Stimulated activated effector memory CD8-positive, alpha-beta T cell treated with anti-CD3 and anti-CD28 coated beads, Interleukin-12 subunit alpha, Interleukin-12 subunit beta, amount 100 ng/mL, for 72 hours (primary cell): ENCODE measurements around the gene ALG9.

Experiments used
- ATAC-seq: fragments of 150-1000 bp; cut with Tn5 transposase; 2 replicates; pipeline ENCODE4 v1.10.0; 2021
- DNase-seq, 2 donors: peaks; one replicate each; pipeline ENCODE4 v3.0.0; 2021 to 2022; ENCODE audit warnings: low spot score in 2 of 2
- H3K27ac Mint-ChIP-seq: one replicate; pipeline ENCODE4 v1.8.0; 2022; ENCODE audit warnings: mild to moderate bottlenecking, mixed read lengths
- H3K36me3 Mint-ChIP-seq: one replicate; pipeline ENCODE4 v1.8.0; 2022; ENCODE audit warnings: mild to moderate bottlenecking, mixed read lengths
- H3K4me1 Mint-ChIP-seq: one replicate; pipeline ENCODE4 v1.8.0; 2022; ENCODE audit warnings: mixed read lengths
- H3K4me3 Mint-ChIP-seq: one replicate; pipeline ENCODE4 v1.8.0; 2022; ENCODE audit warnings: mild to moderate bottlenecking, mixed read lengths
- H3K9me3 Mint-ChIP-seq: one replicate; pipeline ENCODE4 v1.8.0; 2022; ENCODE audit warnings: mixed read lengths

ALG9 gene

GRCh38 chr11:111851067-111851466, 20.3 kb downstream of the ALG9 start:
- ATAC-seq (no peak), DNase-seq (no peak)
- H3K9me3 Mint-ChIP-seq = no peaks in the 10 kb centered on the region
- peaks cover 91% of the 10 kb centered on the region for H3K36me3 Mint-ChIP-seq
- H3K27ac Mint-ChIP-seq = no peak overlapping the region
- no peak overlapping the region for H3K4me3 Mint-ChIP-seq
- no peaks in the 10 kb centered on the region for H3K4me1 Mint-ChIP-seq

- DNase-seq (no peak), ATAC-seq (no peak)
- peaks cover 89% of the 10 kb centered on the region for H3K36me3 Mint-ChIP-seq
- H3K27ac Mint-ChIP-seq = peak overlapping the region; percentile 34
- no peaks in the 10 kb centered on the region for H3K4me1 Mint-ChIP-seq
- no peaks in the 10 kb centered on the region for H3K9me3 Mint-ChIP-seq
- no peak overlapping the region for H3K4me3 Mint-ChIP-seq
These were observed 21.8 kb downstream of the ALG9 start for GRCh38 chr11:111849631-111850030.

GRCh38 chr11:111846636-111847035, 24.7 kb downstream of the ALG9 start:
- ATAC-seq (no peak), DNase-seq (no peak)
- Mint-ChIP-seq H3K4me1 (no peaks in the 10 kb centered on the region), H3K27ac (peak overlapping the region; percentile 41), H3K9me3 (no peaks in the 10 kb centered on the region), H3K36me3 (peaks cover 89% of the 10 kb centered on the region), H3K4me3 (no peak overlapping the region)

- Mint-ChIP-seq H3K4me3 (no peak overlapping the region), H3K36me3 (peaks cover 89% of the 10 kb centered on the region)
These were observed 25.3 kb downstream of the ALG9 start for GRCh38 chr11:111846063-111846462.

GRCh38 chr11:111845276-111846028, 25.9 kb downstream of the ALG9 start:
- no peak overlapping the region for H3K27ac Mint-ChIP-seq
- no peaks in the 10 kb centered on the region for H3K4me1 Mint-ChIP-seq
- no peak overlapping the region for H3K4me3 Mint-ChIP-seq
- peaks cover 85% of the 10 kb centered on the region for H3K36me3 Mint-ChIP-seq
- ATAC-seq (no peak), DNase-seq (no peak)
- H3K9me3 Mint-ChIP-seq = no peaks in the 10 kb centered on the region

More at GRCh38 chr11:111846063-111846462, 25.3 kb downstream of the ALG9 start:
- ATAC-seq = no peak
- no peak for DNase-seq
- Mint-ChIP-seq H3K27ac (peak overlapping the region; percentile 41), H3K9me3 (no peaks in the 10 kb centered on the region), H3K4me1 (no peaks in the 10 kb centered on the region)

GRCh38 chr11:111843661-111844060, 27.7 kb downstream of the ALG9 start:
- no peak overlapping the region for H3K4me3 Mint-ChIP-seq
- H3K27ac Mint-ChIP-seq = no peak overlapping the region
- no peak for DNase-seq
- no peaks in the 10 kb centered on the region for H3K4me1 Mint-ChIP-seq
- H3K36me3 Mint-ChIP-seq = peaks cover 85% of the 10 kb centered on the region
- no peak for ATAC-seq
- H3K9me3 Mint-ChIP-seq = no peaks in the 10 kb centered on the region

- peaks cover 8% of the 10 kb centered on the region for H3K4me1 Mint-ChIP-seq
- no peak overlapping the region for H3K27ac Mint-ChIP-seq
- peak; percentile 69 to 89 for DNase-seq
- H3K9me3 Mint-ChIP-seq = no peaks in the 10 kb centered on the region
- peak; percentile 89 for ATAC-seq
- H3K4me3 Mint-ChIP-seq = no peak overlapping the region
- H3K36me3 Mint-ChIP-seq = peaks cover 85% of the 10 kb centered on the region
These were observed 29.9 kb downstream of the ALG9 start for GRCh38 chr11:111841370-111842053.

- peaks cover 94% of the 10 kb centered on the region for H3K36me3 Mint-ChIP-seq
- peaks cover 12% of the 10 kb centered on the region for H3K4me1 Mint-ChIP-seq
- no peak overlapping the region for H3K4me3 Mint-ChIP-seq
- no peak overlapping the region for H3K27ac Mint-ChIP-seq
- DNase-seq (no peak), ATAC-seq (no peak)
- H3K9me3 Mint-ChIP-seq = no peaks in the 10 kb centered on the region
These were observed 31.2 kb downstream of the ALG9 start for GRCh38 chr11:111840143-111840542.

GRCh38 chr11:111838054-111838453, 33.3 kb downstream of the ALG9 start:
- H3K4me3 Mint-ChIP-seq = no peak overlapping the region
- peaks cover 12% of the 10 kb centered on the region for H3K4me1 Mint-ChIP-seq
- no peak overlapping the region for H3K27ac Mint-ChIP-seq
- DNase-seq = no peak
- H3K36me3 Mint-ChIP-seq = peaks cover 90% of the 10 kb centered on the region
- ATAC-seq = no peak
- H3K9me3 Mint-ChIP-seq = no peaks in the 10 kb centered on the region

- peak overlapping the region; percentile 74 for H3K27ac Mint-ChIP-seq
- ATAC-seq (no peak), DNase-seq (no peak)
- H3K4me3 Mint-ChIP-seq = no peak overlapping the region
- no peaks in the 10 kb centered on the region for H3K9me3 Mint-ChIP-seq
- peaks cover 90% of the 10 kb centered on the region for H3K36me3 Mint-ChIP-seq
- H3K4me1 Mint-ChIP-seq = peaks cover 12% of the 10 kb centered on the region
These were observed 34.0 kb downstream of the ALG9 start for GRCh38 chr11:111837366-111837891.

- Mint-ChIP-seq H3K27ac (peak overlapping the region; percentile 74), H3K4me3 (no peak overlapping the region), H3K36me3 (peaks cover 89% of the 10 kb centered on the region), H3K4me1 (peaks cover 12% of the 10 kb centered on the region), H3K9me3 (no peaks in the 10 kb centered on the region)
- no peak for DNase-seq
- no peak for ATAC-seq
These were observed 34.7 kb downstream of the ALG9 start for GRCh38 chr11:111836721-111837120.

- Mint-ChIP-seq H3K9me3 (no peaks in the 10 kb centered on the region), H3K27ac (no peak overlapping the region), H3K4me1 (peaks cover 12% of the 10 kb centered on the region), H3K4me3 (no peak overlapping the region), H3K36me3 (peaks cover 88% of the 10 kb centered on the region)
- ATAC-seq (no peak), DNase-seq (no peak)
These were observed 35.2 kb downstream of the ALG9 start for GRCh38 chr11:111836162-111836561.

- Mint-ChIP-seq H3K27ac (no peak overlapping the region), H3K4me1 (peaks cover 12% of the 10 kb centered on the region), H3K9me3 (no peaks in the 10 kb centered on the region), H3K4me3 (no peak overlapping the region), H3K36me3 (peaks cover 86% of the 10 kb centered on the region)
- no peak for ATAC-seq
- DNase-seq = no peak
These were observed 35.7 kb downstream of the ALG9 start for GRCh38 chr11:111835665-111836064.

- DNase-seq (no peak), ATAC-seq (no peak)
- peaks cover 88% of the 10 kb centered on the region for H3K36me3 Mint-ChIP-seq
- H3K27ac Mint-ChIP-seq = no peak overlapping the region
- H3K9me3 Mint-ChIP-seq = no peaks in the 10 kb centered on the region
- peaks cover 15% of the 10 kb centered on the region for H3K4me1 Mint-ChIP-seq
- no peak overlapping the region for H3K4me3 Mint-ChIP-seq
These were observed 36.8 kb downstream of the ALG9 start for GRCh38 chr11:111834432-111835163.

GRCh38 chr11:111833524-111833923, 37.9 kb downstream of the ALG9 start:
- peaks cover 88% of the 10 kb centered on the region for H3K36me3 Mint-ChIP-seq
- peaks cover 24% of the 10 kb centered on the region for H3K4me1 Mint-ChIP-seq
- no peaks in the 10 kb centered on the region for H3K9me3 Mint-ChIP-seq
- H3K4me3 Mint-ChIP-seq = no peak overlapping the region
- H3K27ac Mint-ChIP-seq = no peak overlapping the region
- ATAC-seq = no peak
- DNase-seq = no peak
